HepG2 (cell line): ENCODE results near the gene FRMD1. TPM values are rescaled to one million over a fixed set of nuclear protein-coding genes. Genes with fewer than 3 reads are reported as not detected.

Source experiments
- AHR ChIP-seq: IDR thresholded peaks from 2 replicates; pipeline ENCODE4 v1.6.1; 2018; ENCODE audit warnings: missing genetic modification reagents, missing compliant biosample characterization
- ARID4A ChIP-seq: sonication (generic); formaldehyde crosslinking; IDR thresholded peaks from 2 replicates; pipeline ENCODE4 v1.5.0; 2020; ENCODE audit warnings: mild to moderate bottlenecking, missing genetic modification reagents, borderline replicate concordance
- CAMTA2 ChIP-seq: sonication (generic); formaldehyde crosslinking; IDR thresholded peaks from 2 replicates; pipeline ENCODE4 v1.4.0; 2020; ENCODE audit warnings: mild to moderate bottlenecking, missing genetic modification reagents, borderline replicate concordance
- DRAP1 ChIP-seq: IDR thresholded peaks from 2 replicates; pipeline ENCODE4 v1.6.1; 2016; ENCODE audit warnings: missing genetic modification reagents, missing compliant biosample characterization
- GFI1 ChIP-seq: sonication (generic); formaldehyde crosslinking; IDR thresholded peaks from 2 replicates; pipeline ENCODE4 v1.5.0; 2020; ENCODE audit warnings: missing genetic modification reagents, mild to moderate bottlenecking, borderline replicate concordance
- HIVEP1 ChIP-seq: sonication (generic); formaldehyde crosslinking; IDR thresholded peaks from 2 replicates; pipeline ENCODE4 v1.4.0; 2020; ENCODE audit warnings: mild to moderate bottlenecking, missing genetic modification reagents
- HMGA1 ChIP-seq: sonication (generic); formaldehyde crosslinking; conservative IDR thresholded peaks from 2 replicates; pipeline ENCODE4 v1.4.0; 2020; ENCODE audit warnings: missing genetic modification reagents
- ISL2 ChIP-seq: sonication (generic); formaldehyde crosslinking; IDR thresholded peaks from 2 replicates; pipeline ENCODE4 v1.5.0; 2020; ENCODE audit warnings: missing genetic modification reagents
- KMT2B ChIP-seq: IDR thresholded peaks from 2 replicates; pipeline ENCODE4 v1.6.1; 2016; ENCODE audit warnings: missing genetic modification reagents, missing compliant biosample characterization
- NFE2L2 ChIP-seq: fragments of 150-350 bp; IDR thresholded peaks from 2 replicates; pipeline ENCODE4 v1.6.1; 2014; ENCODE audit warnings: low read length
- SMARCC2 ChIP-seq: fragments of 450-650 bp; IDR thresholded peaks from 2 replicates; pipeline ENCODE4 v1.6.1; 2017; ENCODE audit warnings: antibody characterized with exemption, mild to moderate bottlenecking
- SUZ12 ChIP-seq: fragments of 150-350 bp; IDR thresholded peaks from 2 replicates; pipeline ENCODE4 v1.6.1; 2014; ENCODE audit warnings: low read depth, low read length
- ZBTB14 ChIP-seq: sonication (generic); formaldehyde crosslinking; IDR thresholded peaks from 2 replicates; pipeline ENCODE4 v1.4.0; 2020; ENCODE audit warnings: missing genetic modification reagents
- ZBTB4 ChIP-seq: sonication (generic); formaldehyde crosslinking; IDR thresholded peaks from 2 replicates; pipeline ENCODE4 v1.4.0; 2020; ENCODE audit warnings: missing genetic modification reagents, mild to moderate bottlenecking, borderline replicate concordance
- ZNF33B ChIP-seq: sonication (generic); formaldehyde crosslinking; IDR thresholded peaks from 2 replicates; pipeline ENCODE4 v1.5.1; 2020; ENCODE audit warnings: mild to moderate bottlenecking, missing genetic modification reagents
- ZNF644 ChIP-seq: IDR thresholded peaks from 2 replicates; pipeline ENCODE4 v1.6.1; 2016; ENCODE audit warnings: low read depth
- ZNF740 ChIP-seq: sonication (generic); formaldehyde crosslinking; IDR thresholded peaks from 2 replicates; pipeline ENCODE4 v1.4.0; 2020; ENCODE audit warnings: missing genetic modification reagents
- ZNF784 ChIP-seq: sonication (generic); formaldehyde crosslinking; IDR thresholded peaks from 2 replicates; pipeline ENCODE4 v1.5.1; 2020; ENCODE audit warnings: missing genetic modification reagents, mild to moderate bottlenecking, borderline replicate concordance
- ZSCAN22 ChIP-seq: sonication (generic); formaldehyde crosslinking; IDR thresholded peaks from 2 replicates; pipeline ENCODE4 v1.4.0; 2020; ENCODE audit warnings: mild to moderate bottlenecking, missing genetic modification reagents
- polyA plus RNA-seq, 8 experiments: library from polyadenylated mRNA; depleted of rRNA in 3 of 8; stranded (reverse) in 7 of 8; unstranded in 1 of 8; fragments of >200 nt; fragmentation: Illumina TruSeq in 4 of 8; extraction: Trizol in 4 of 8; gene quantifications; 2 replicates each; pipeline versions ENCODE4 v1.2.1 to v1.2.3, GENCODE V29; 2011 to 2016; ENCODE audit warnings: low read depth in 4 of 8, missing spikeins in 1 of 8, mixed read lengths in 1 of 8; ENCODE audit not compliant: insufficient read depth in 1 of 8
- total RNA-seq, 5 experiments: library from RNA; depleted of rRNA; stranded (reverse); fragments of >200 nt; fragmentation: Illumina TruSeq; extraction: Trizol; gene quantifications; 2 replicates each; pipeline ENCODE4 v1.2.3, GENCODE V29; 2016; ENCODE audit warnings: low read depth in 1 of 5

FRMD1 gene
- total and polyA plus RNA-seq, 2 of the 13 experiments (the other 11 are each of a cell fraction or from before 2014, with no cell fraction given), result 0.01 TPM; not detected in 1

GRCh38 chr6:168060521-168060931 lies 18.5 kb downstream of the FRMD1 start (continued):
- TF ChIP-seq DRAP1 (CRISPR knock-in tag), result no peak
- TF ChIP-seq ARID4A (CRISPR knock-in tag), result no peak
- no peak for TF ChIP-seq ZNF740 (CRISPR knock-in tag)
- TF ChIP-seq HIVEP1, result no peak
- TF ChIP-seq NFE2L2, result no peak
- no peak for TF ChIP-seq CAMTA2 (CRISPR knock-in tag)
- no peak for TF ChIP-seq ZSCAN22
- TF ChIP-seq SUZ12, result no peak
- TF ChIP-seq SMARCC2, result no peak
- peak; percentile 44; the same call in 1 of the 2 replicates for TF ChIP-seq ZBTB4
- TF ChIP-seq ZNF784 (CRISPR knock-in tag), result no peak
- no peak for TF ChIP-seq ZNF33B (CRISPR knock-in tag)
- no peak for TF ChIP-seq AHR (CRISPR knock-in tag)
- TF ChIP-seq GFI1 (CRISPR knock-in tag), result no peak
- TF ChIP-seq ZNF644 (CRISPR knock-in tag), result no peak
- TF ChIP-seq HMGA1 (CRISPR knock-in tag), result no peak
- no peak for TF ChIP-seq ISL2 (CRISPR knock-in tag)
- no peak for TF ChIP-seq ZBTB14 (CRISPR knock-in tag)
- TF ChIP-seq KMT2B, result no peak
